Nephron progenitor cell (in vitro differentiated cells): ENCODE data around the gene GPR152.
A peak's percentile ranks its signal among the peaks of the same experiment; 100 is the strongest.

Experiments used
- DNase-seq: peaks from one replicate; pipeline ENCODE4 v3.0.0; 2021
- H3K27ac Mint-ChIP-seq: 2 replicates; pipeline ENCODE4 v1.8.0; 2021; ENCODE audit warnings: mild to moderate bottlenecking, moderate library complexity, mixed read lengths
- H3K27me3 Mint-ChIP-seq: 2 replicates; pipeline ENCODE4 v1.8.0; 2021; ENCODE audit warnings: mild to moderate bottlenecking, low read depth, mixed read lengths; ENCODE audit not compliant: poor library complexity
- H3K36me3 Mint-ChIP-seq: 2 replicates; pipeline ENCODE4 v1.8.0; 2021; ENCODE audit warnings: low read depth, mixed read lengths
- H3K4me1 Mint-ChIP-seq: 2 replicates; pipeline ENCODE4 v1.8.0; 2021; ENCODE audit warnings: mixed read lengths
- H3K4me3 Mint-ChIP-seq: 2 replicates; pipeline ENCODE4 v1.8.0; 2021; ENCODE audit warnings: mild to moderate bottlenecking, moderate library complexity, mixed read lengths
- H3K9me3 Mint-ChIP-seq: 2 replicates; pipeline ENCODE4 v1.8.0; 2021; ENCODE audit warnings: mild to moderate bottlenecking, moderate library complexity, mixed read lengths
- CTCF ChIP-seq: fragments of 200-600 bp; sonication (generic); IDR thresholded peaks from 2 replicates; pipeline ENCODE4 v1.5.0; 2021; ENCODE audit warnings: antibody characterized with exemption

GPR152 gene

GRCh38 chr11:67445515-67445914, 7.0 kb downstream of the GPR152 start:
- TF ChIP-seq CTCF: no peak
- peaks cover 42% of the 10 kb centered on the region for H3K4me1 Mint-ChIP-seq
- H3K4me3 Mint-ChIP-seq: peak overlapping the region; percentile 84
- no peak overlapping the region for H3K27ac Mint-ChIP-seq
- peaks cover 5% of the 10 kb centered on the region for H3K27me3 Mint-ChIP-seq
- DNase-seq: no peak
- H3K9me3 Mint-ChIP-seq: no peaks in the 10 kb centered on the region
- no peaks in the 10 kb centered on the region for H3K36me3 Mint-ChIP-seq

GRCh38 chr11:67442504-67443404, 9.8 kb downstream of the GPR152 start:
- peaks cover 28% of the 10 kb centered on the region for H3K4me1 Mint-ChIP-seq
- no peak for TF ChIP-seq CTCF
- H3K27ac Mint-ChIP-seq: peak overlapping the region; percentile 79
- no peak for DNase-seq
- peaks cover 5% of the 10 kb centered on the region for H3K27me3 Mint-ChIP-seq
- peaks cover 5% of the 10 kb centered on the region for H3K36me3 Mint-ChIP-seq
- H3K9me3 Mint-ChIP-seq: no peaks in the 10 kb centered on the region
- peak overlapping the region; percentile 88 for H3K4me3 Mint-ChIP-seq

GRCh38 chr11:67441731-67442351, 10.7 kb downstream of the GPR152 start:
- Mint-ChIP-seq H3K27me3 (peaks cover 5% of the 10 kb centered on the region), H3K27ac (no peak overlapping the region)

GRCh38 chr11:67441098-67441563, 11.4 kb downstream of the GPR152 start:
- Mint-ChIP-seq H3K9me3 (no peaks in the 10 kb centered on the region), H3K27me3 (peaks cover 5% of the 10 kb centered on the region), H3K27ac (no peak overlapping the region), H3K36me3 (peaks cover 5% of the 10 kb centered on the region), H3K4me1 (peaks cover 30% of the 10 kb centered on the region), H3K4me3 (no peak overlapping the region)
- no peak for TF ChIP-seq CTCF
- DNase-seq: no peak

More at GRCh38 chr11:67441731-67442351, 10.7 kb downstream of the GPR152 start:
- peaks cover 28% of the 10 kb centered on the region for H3K4me1 Mint-ChIP-seq
- H3K4me3 Mint-ChIP-seq: peak overlapping the region; percentile 88
- H3K9me3 Mint-ChIP-seq: no peaks in the 10 kb centered on the region
- H3K36me3 Mint-ChIP-seq: peaks cover 5% of the 10 kb centered on the region
- TF ChIP-seq CTCF: no peak
- no peak for DNase-seq

GRCh38 chr11:67440229-67441097, 12.1 kb downstream of the GPR152 start:
- Mint-ChIP-seq H3K4me3 (peak overlapping the region; percentile 52), H3K27me3 (no peaks in the 10 kb centered on the region), H3K36me3 (peaks cover 5% of the 10 kb centered on the region), H3K27ac (peak overlapping the region; percentile 39), H3K9me3 (no peaks in the 10 kb centered on the region), H3K4me1 (peaks cover 24% of the 10 kb centered on the region)
- TF ChIP-seq CTCF: no peak
- DNase-seq: no peak
